ENCODE measurements around the gene SMYD3.
"Not testable (repeated sequence)": the region's sequence is repeated elsewhere in the genome, so short reads cannot be mapped to it uniquely, and the experiment has no call there.

Gene SMYD3

GRCh38 chr1:246343251-246343650 is 163.8 kb downstream of the SMYD3 start:
- DNase-seq, result no peak

GRCh38 chr1:246338546-246338945 is 168.5 kb downstream of the SMYD3 start:
- no peak for DNase-seq

- no peak for DNase-seq
Measured at GRCh38 chr1:246338098-246338497, 169.0 kb downstream of the SMYD3 start.

GRCh38 chr1:246335151-246335550 is 171.9 kb downstream of the SMYD3 start:
- no peak for DNase-seq

- DNase-seq, result no peak
Measured at GRCh38 chr1:246333855-246334254, 173.2 kb downstream of the SMYD3 start.

GRCh38 chr1:246332078-246332477 is 175.0 kb downstream of the SMYD3 start:
- DNase-seq, result no peak

GRCh38 chr1:246329900-246330299 is 177.2 kb downstream of the SMYD3 start:
- no peak for DNase-seq

- DNase-seq, result not testable (repeated sequence)
Measured at GRCh38 chr1:246329292-246329691, 177.8 kb downstream of the SMYD3 start.

GRCh38 chr1:246324711-246325110 is 182.4 kb downstream of the SMYD3 start:
- DNase-seq, result no peak

GRCh38 chr1:246324033-246324432 is 183.0 kb downstream of the SMYD3 start:
- DNase-seq, result not testable (repeated sequence)

- DNase-seq, result no peak
Measured at GRCh38 chr1:246320286-246320685, 186.8 kb downstream of the SMYD3 start.

- DNase-seq, result no peak
Measured at GRCh38 chr1:246319083-246319714, 187.9 kb downstream of the SMYD3 start.

GRCh38 chr1:246318622-246319021 is 188.5 kb downstream of the SMYD3 start:
- DNase-seq, result no peak

- no peak for DNase-seq
Measured at GRCh38 chr1:246318036-246318359, 189.1 kb downstream of the SMYD3 start.

- DNase-seq, result no peak
Measured at GRCh38 chr1:246317332-246318035, 189.6 kb downstream of the SMYD3 start.

- no peak for DNase-seq
Measured at GRCh38 chr1:246311461-246311860, 195.6 kb downstream of the SMYD3 start.

- DNase-seq, result no peak
Measured at GRCh38 chr1:246309247-246309884, 197.7 kb downstream of the SMYD3 start.

- no peak for DNase-seq
Measured at GRCh38 chr1:246308533-246309075, 198.5 kb downstream of the SMYD3 start.

- DNase-seq, result no peak
Measured at GRCh38 chr1:246306415-246307037, 200.6 kb downstream of the SMYD3 start.

- DNase-seq, result no peak
Measured at GRCh38 chr1:246304484-246305259, 202.4 kb downstream of the SMYD3 start.

GRCh38 chr1:246302711-246303317 is 204.3 kb downstream of the SMYD3 start:
- DNase-seq, result no peak

- no peak for DNase-seq
Measured at GRCh38 chr1:246302251-246302625, 204.8 kb downstream of the SMYD3 start.

Data from DMS79 treated with DMSO at 0.1 percent for 48 hours (cell line).